HuH-7 (cell line): ENCODE results near the gene DFFB.
"Not testable (repeated sequence)": the region's sequence is repeated elsewhere in the genome, so short reads cannot be mapped to it uniquely, and the experiment has no call there.

ENCODE experiments used
- DNase-seq: peaks from one replicate; pipeline ENCODE4 v3.0.0; 2011; ENCODE audit warnings: low spot score

Gene DFFB

GRCh38 chr1:3856923-3857790 is at the start of gene DFFB, which contains the start of gene CEP104:
TSS of gene DFFB (plus strand) at chr1:3857476. CDS start at chr1:3857604, 128 bp downstream.
TSS of gene CEP104 (minus strand) at chr1:3857211. CDS start at chr1:3852407, 4,804 bp downstream.
- peak; percentile 99 for DNase-seq

DNA sequence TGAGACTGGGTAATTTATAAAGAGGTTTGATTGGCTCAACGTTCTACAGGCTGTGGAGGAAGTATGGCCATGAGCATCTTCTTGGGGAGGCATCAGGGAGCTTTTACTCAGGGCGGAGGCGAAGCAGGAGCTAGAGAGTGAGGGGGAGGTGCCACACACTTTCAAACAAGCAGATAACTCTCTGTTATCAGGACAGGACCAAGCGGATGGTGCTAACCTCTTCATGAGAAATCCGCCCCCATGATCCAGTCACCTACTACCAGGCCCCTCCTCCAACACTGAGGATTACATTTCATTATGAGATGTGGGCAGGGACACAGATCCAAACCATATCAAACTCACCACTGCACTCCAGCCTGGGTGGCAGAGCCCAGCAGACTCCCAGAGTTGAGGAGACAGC is 49.5 kb upstream of the DFFB start:
- DNase-seq, result no peak

- no peak for DNase-seq
Observed at GRCh38 chr1:3809680-3810079, 47.6 kb upstream of the DFFB start.

- not testable (repeated sequence) for DNase-seq
Observed at GRCh38 chr1:3810149-3810761, 47.0 kb upstream of the DFFB start.

- no peak for DNase-seq
Observed at GRCh38 chr1:3811595-3811911, 45.7 kb upstream of the DFFB start.

GRCh38 chr1:3814065-3814464 is 43.2 kb upstream of the DFFB start:
- DNase-seq, result no peak

GRCh38 chr1:3814771-3815561 is 42.3 kb upstream of the DFFB start:
- no peak for DNase-seq

DNA sequence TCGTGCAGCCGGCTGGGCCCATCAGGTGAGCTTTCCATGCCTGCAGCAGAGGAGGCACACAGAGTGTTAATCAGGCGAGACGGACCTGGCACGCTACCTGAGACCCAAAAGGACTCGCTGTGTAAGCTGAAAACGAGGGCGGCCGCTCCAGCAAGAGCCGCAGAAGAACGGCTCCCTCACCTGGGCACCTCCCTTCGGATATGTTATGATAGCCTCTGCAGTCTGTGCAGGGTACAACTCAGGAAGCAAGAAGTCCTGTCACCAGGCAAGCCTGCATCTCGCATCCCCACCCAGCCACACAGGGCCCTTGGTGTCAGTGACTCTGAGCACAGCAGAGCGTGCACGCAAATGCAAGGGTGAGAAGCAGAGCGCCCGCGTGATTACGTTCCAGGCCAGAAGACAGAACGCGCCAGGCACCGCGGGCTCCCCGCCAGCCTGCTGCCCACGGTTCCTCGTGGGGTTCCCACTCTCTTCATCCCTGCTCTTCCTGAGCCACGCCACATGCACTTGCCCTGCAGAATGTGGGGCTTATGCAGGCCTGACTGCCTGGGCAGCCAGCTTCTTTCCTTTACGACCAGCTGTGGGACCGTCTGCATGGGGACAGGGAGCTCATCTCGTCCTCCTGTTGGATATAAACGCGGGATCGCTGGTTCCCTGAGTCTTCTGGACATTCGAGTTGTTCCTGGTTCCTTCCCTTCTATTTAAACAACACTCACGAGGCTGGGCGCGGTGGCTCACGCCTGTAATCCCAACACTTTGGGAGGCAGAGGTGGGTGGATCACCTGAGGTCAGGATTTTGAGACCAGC is 40.7 kb upstream of the DFFB start:
- no peak for DNase-seq

- no peak for DNase-seq
Observed at GRCh38 chr1:3817138-3817740, 40.0 kb upstream of the DFFB start.

DNA sequence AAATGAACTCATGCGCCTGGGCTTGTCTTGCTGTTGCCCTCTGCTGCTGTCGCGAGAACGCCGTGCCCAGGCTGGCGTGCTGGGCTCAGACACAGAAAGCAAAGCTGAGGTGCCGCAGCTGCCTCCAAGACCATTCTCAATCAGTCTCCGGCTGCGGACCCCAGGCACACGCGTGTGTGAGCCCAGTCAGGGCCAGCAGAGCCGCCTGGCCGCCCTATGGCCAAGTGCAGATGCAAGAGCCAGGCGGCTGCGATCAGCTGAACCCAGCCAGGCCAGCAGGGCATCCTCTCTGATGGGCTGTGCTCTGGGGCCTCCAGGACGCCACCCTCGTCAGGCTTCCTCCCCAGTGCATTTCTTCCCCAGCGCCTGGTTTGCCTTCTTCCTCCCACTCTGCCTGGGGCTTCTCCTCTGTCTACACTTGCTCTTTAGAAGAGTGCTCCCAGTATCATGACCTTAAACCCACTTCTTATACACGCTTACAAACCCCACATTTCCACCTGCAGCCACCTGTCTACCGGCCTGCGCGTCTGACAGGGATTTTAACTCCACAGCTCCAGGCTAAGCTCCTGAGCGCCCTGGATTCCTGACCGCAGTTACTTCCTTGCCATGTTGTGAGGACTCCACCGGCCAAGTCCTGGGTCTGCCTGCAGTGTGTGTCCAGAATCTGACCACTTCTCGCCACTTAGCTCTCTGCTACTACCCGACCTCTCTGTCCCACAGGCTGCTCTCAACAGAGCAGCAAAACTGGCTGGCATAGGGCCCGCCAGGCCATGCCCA is 39.3 kb upstream of the DFFB start:
- no peak for DNase-seq

DNA sequence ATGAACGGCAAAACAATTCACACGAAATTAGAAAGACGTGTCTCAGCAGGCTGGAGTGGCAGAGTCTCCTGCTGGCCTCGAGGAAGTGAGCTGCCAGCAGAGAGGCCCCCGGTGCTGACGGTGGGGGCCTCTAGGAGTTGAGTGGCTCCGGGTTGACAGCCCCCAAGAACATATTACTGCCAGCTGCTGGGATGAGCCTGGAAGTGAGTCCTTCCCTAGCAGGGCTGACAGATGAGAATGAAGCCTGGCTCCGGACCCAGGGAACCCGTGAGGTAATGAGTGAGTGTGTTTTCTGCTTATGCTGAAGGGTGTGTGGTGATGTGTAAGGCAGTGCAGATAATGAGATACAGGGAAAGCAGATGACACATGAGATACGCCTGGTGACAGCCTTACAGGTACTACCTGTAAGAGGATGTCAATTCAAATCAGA is 37.5 kb upstream of the DFFB start:
- no peak for DNase-seq

DNA sequence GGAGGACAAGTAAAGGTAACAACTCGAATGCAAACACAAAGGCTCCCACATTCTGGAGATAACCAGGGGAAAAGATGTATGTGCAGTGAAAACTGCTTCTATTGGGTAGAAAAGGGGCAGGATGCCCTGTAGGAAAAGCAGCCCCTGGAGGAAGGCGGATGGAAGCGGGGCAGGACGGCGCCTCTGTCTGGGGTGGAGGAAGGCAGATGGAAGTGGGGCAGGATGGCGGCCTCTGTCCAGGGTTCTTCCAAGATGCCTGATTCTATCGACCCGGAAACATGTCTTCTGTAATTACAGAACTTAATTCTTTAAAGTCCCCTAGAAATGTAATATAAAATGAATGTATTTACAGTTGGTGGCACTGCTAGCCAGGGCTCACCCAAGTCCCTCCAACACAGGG is 37.0 kb upstream of the DFFB start:
- DNase-seq, result no peak

- DNase-seq, result no peak
Observed at GRCh38 chr1:3821004-3821403, 36.3 kb upstream of the DFFB start.

GRCh38 chr1:3821447-3821846 is 35.8 kb upstream of the DFFB start:
- DNase-seq, result no peak

DNA sequence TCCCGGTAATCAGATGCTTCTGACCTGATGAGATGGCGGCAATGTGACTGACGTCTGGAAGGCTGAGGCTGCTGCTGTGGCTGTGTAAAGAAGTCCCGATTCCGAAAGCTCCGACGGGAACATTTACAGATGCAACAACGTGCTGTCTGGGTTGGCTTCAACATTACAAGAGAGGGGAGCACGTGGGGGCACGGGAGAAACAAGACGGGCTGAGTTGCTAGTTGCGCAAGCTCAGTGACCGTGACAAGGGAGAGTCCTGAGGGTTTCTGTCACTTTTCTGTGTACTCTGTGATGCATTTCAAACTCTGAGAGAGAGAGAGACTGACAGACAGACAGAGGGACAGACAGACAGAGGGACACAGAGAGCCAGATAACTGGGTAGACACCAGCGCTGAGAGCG is 35.4 kb upstream of the DFFB start:
- no peak for DNase-seq

DNA sequence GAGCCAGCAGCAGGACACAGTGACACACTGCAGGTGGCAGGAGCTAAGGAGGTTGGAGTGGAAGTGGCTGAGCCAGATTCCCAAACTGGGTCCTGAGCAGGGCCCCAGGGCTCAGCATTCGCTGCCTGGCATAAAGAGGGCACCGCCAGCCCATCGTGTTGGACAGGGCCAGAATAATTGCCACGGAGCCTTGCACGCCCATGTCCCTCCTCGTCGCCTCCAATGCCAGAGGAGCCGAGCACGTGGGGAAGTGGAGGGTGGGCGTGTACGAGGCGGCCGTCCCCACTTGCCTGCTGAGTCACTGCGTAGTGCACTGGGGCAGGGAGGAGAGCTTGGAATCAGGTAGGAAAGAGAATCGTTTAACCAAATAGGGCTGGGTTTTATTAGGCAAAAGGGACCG is 34.9 kb upstream of the DFFB start:
- no peak for DNase-seq

DNA sequence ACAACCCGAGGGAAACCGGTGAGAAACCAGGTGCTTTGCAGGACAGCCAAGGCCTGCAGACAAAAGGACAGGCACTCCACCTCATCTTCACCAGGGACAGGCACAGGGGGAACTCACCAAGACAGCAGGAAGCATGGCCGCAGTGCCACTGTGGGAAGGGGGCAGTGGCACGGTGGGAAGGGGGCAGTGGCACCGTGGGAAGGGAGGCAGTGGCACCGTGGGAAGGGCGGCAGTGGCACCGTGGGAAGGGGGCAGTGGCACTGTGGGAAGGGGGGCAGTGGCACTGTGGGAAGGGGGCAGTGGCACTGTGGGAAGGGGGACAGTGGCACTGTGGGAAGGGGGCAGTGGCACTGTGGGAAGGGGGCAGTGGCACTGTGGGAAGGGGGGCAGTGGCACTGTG is 32.6 kb upstream of the DFFB start:
- no peak for DNase-seq

GRCh38 chr1:3825356-3825755 is 31.9 kb upstream of the DFFB start:
- no peak for DNase-seq

- no peak for DNase-seq
Observed at GRCh38 chr1:3827813-3828307, 29.4 kb upstream of the DFFB start.

DNA sequence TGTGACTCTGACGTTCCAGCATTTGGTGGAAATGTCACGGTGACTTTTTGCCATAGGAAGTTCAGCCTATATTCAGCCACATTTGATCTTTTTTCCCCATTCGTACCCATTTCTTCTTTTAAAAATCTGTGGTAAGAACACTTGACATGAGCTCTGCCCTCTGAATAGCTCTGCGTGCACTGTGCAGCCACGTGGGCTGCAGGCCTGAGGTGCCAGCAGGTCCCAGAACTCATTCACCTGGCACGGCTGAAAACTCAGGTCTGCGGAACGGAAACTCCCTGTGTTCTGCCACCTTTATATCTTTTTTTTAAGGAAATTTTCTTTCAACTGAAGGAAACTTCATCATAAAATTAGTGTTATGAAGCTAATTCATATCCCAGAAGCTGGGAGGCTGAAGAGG is 28.9 kb upstream of the DFFB start:
- DNase-seq, result no peak

GRCh38 chr1:3831689-3832088 is 25.6 kb upstream of the DFFB start:
- DNase-seq, result no peak
